PC-9 (cell line): Measurements from ENCODE around the gene ACKR1. TPM values are rescaled to one million over a fixed set of nuclear protein-coding genes. Genes with fewer than 3 reads are reported as not detected.

Experiments used
- BruUV-seq: library from RNA; stranded (reverse); fragments of 400-500 nt; replicated peaks from 2 replicates; lab custom pipeline; 2021; lab: Mats Ljungman, UMichigan
- CTCF ChIA-PET: fragments of 300-600 bp; sonication (Branson Sonifier 250); formaldehyde crosslinking; loops from one replicate; lab custom pipeline; 2022; ENCODE audit warnings: antibody characterized with exemption; lab: Charles Lee
- POLR2A ChIA-PET: fragments of 300-600 bp; sonication (Branson Sonifier 250); formaldehyde crosslinking; loops from one replicate; lab custom pipeline; 2022; ENCODE audit warnings: antibody characterized with exemption; ENCODE audit not compliant: unreplicated experiment; lab: Charles Lee
- DNase-seq, 2 experiments: peaks; one replicate each; pipeline versions ENCODE4 v3.0.0 to v3.0.0-alpha.2; 2015 to 2022; ENCODE audit warnings: mixed read lengths in 1 of 2
- H2AFZ ChIP-seq: fragments of 200-600 bp; sonication (generic); 2 replicates; pipeline ENCODE4 v1.8.1; 2017; ENCODE audit warnings: antibody characterized with exemption
- H3F3A ChIP-seq: fragments of 200-600 bp; sonication (generic); 2 replicates; pipeline ENCODE4 v1.8.1; 2017; ENCODE audit warnings: antibody characterized with exemption, mild to moderate bottlenecking, low read depth; ENCODE audit not compliant: insufficient read depth
- H3K27ac ChIP-seq: fragments of 200-600 bp; sonication (generic); 2 replicates; pipeline ENCODE4 v1.6.1; 2016; ENCODE audit warnings: mixed run types
- H3K27me3 ChIP-seq: fragments of 200-600 bp; sonication (generic); 2 replicates; pipeline ENCODE4 v1.6.1; 2016; ENCODE audit warnings: low read depth, mixed run types; ENCODE audit not compliant: insufficient read depth
- H3K36me3 ChIP-seq: fragments of 200-600 bp; sonication (generic); 2 replicates; pipeline ENCODE4 v1.6.1; 2016; ENCODE audit warnings: low read depth, mixed run types
- H3K4me1 ChIP-seq: fragments of 200-600 bp; sonication (generic); replicated peaks from 2 replicates; pipeline ENCODE4 v1.6.1; 2016; ENCODE audit warnings: mixed run types; ENCODE audit not compliant: insufficient read depth
- H3K4me2 ChIP-seq: fragments of 200-600 bp; sonication (generic); 2 replicates; pipeline ENCODE4 v1.6.1; 2017; ENCODE audit warnings: mixed run types
- H3K4me3 ChIP-seq: fragments of 200-600 bp; sonication (generic); 2 replicates; pipeline ENCODE4 v1.6.1; 2016; ENCODE audit warnings: mixed run types
- H3K79me2 ChIP-seq: fragments of 200-600 bp; sonication (generic); 2 replicates; pipeline ENCODE4 v1.6.1; 2017; ENCODE audit warnings: low read depth, mixed run types
- H3K9me2 ChIP-seq: fragments of 200-600 bp; sonication (generic); 2 replicates; pipeline ENCODE4 v1.8.1; 2017; ENCODE audit warnings: mild to moderate bottlenecking; ENCODE audit not compliant: insufficient read depth
- H3K9me3 ChIP-seq: fragments of 200-600 bp; sonication (generic); 2 replicates; pipeline ENCODE4 v1.8.1; 2016; ENCODE audit warnings: low read depth; ENCODE audit not compliant: insufficient read depth
- H4K20me1 ChIP-seq: fragments of 200-600 bp; sonication (generic); 2 replicates; pipeline ENCODE4 v1.8.1; 2017; ENCODE audit not compliant: insufficient read depth
- CTCF ChIP-seq: fragments of 200-600 bp; sonication (generic); conservative IDR thresholded peaks from 2 replicates; pipeline ENCODE4 v1.6.1; 2017; ENCODE audit warnings: mixed run types, antibody characterized with exemption, mild to moderate bottlenecking, moderate library complexity
- EZH2 ChIP-seq: fragments of 200-600 bp; sonication (generic); IDR thresholded peaks from 2 replicates; pipeline ENCODE4 v1.8.0; 2017; ENCODE audit warnings: antibody characterized with exemption, low read depth
- intact Hi-C: fragments of 100-400 bp; cut with micrococcal nuclease; formaldehyde crosslinking; loops from one replicate; pipeline ENCODE4 v1.10.0; 2022; ENCODE audit not compliant: unreplicated experiment
- total RNA-seq: library from RNA; stranded (reverse); gene quantifications from 2 replicates; pipeline ENCODE4 v1.2.3, GENCODE V29; 2021

The ACKR1 gene
- total RNA-seq, 1 experiment from 2014 or later, result not detected

DNA sequence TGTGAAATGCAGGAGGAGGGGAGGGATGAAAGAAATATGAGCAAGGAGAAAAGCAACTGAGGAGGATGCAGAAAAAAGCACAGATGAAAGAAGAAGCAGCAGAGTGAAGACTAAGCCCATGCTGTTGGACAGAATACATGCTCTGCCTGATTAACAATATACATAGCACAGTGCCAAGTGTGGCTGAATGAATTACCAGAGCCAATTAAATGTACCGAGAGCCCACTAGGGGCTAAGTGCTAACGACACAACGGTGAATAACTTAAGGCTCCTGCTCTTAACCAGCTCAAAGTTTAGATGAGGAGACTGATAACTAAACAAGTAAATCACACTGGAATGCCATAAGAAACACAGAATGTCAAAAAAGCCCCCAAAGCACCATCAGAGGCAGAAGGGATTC lies 17.6 kb upstream of the ACKR1 start:
- H3K9me3 ChIP-seq, result no peaks in the 10 kb centered on the region
- no peaks in the 10 kb centered on the region for H3K79me2 ChIP-seq
- H2AFZ ChIP-seq, result no peak overlapping the region
- ChIA-PET POLR2A (no interaction called here), CTCF (no interaction called here)
- H3K4me3 ChIP-seq, result no peak overlapping the region
- BruUV-seq, result no TSS peak
- H4K20me1 ChIP-seq, result no peaks in the 10 kb centered on the region
- H3K4me1 ChIP-seq, result no peaks in the 10 kb centered on the region
- no peak for DNase-seq
- H3F3A ChIP-seq, result no peaks in the 10 kb centered on the region
- no peak overlapping the region for H3K4me2 ChIP-seq
- H3K27me3 ChIP-seq, result peaks cover 51% of the 10 kb centered on the region
- TF ChIP-seq EZH2 (no peak), CTCF (no peak)
- H3K36me3 ChIP-seq, result no peaks in the 10 kb centered on the region
- intact Hi-C loops, result no loop called here
- no peaks in the 10 kb centered on the region for H3K9me2 ChIP-seq
- H3K27ac ChIP-seq, result no peak overlapping the region

DNA sequence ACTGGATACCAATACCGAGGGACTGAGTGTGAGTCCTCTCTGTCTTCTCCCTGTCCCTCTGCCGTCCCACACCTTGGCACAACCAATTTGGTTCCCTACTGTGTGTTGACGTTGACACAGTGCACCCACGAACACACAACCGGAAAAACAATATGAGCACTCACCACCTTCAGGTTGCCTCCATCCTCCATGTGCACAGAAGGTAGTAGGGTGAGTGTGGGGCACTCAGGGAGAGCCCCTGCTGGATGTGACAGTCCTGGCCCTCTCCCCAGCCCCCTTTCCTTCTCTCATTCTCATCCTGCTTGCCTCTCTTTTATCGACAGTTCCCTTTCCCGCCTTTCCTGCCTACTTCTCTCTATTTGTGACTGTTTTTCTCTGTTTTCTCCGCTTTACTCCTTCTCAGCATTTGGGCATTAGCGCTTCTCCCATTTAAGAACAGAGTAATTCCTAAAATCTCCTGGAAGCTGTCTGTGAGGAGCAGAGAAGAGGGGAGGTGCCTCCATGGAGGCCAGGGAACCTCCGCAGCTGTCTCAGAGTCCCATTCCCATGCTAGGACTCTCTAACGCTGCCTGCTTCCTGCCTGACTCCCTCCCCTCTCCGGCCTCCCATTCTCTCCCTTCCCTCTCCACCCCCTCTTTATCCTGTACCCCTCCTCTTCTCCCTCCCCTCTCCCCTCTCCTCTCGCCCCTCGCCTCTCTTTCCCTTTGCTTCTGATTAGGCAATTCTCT lies 16.9 kb upstream of the ACKR1 start:
- Histone ChIP-seq H3K4me2 (no peak overlapping the region), H3K4me1 (no peaks in the 10 kb centered on the region), H3K27me3 (peaks cover 53% of the 10 kb centered on the region), H3K9me3 (no peaks in the 10 kb centered on the region), H3K4me3 (no peak overlapping the region), H3K36me3 (no peaks in the 10 kb centered on the region), H3K27ac (no peak overlapping the region), H3K9me2 (no peaks in the 10 kb centered on the region), H3K79me2 (no peaks in the 10 kb centered on the region), H2AFZ (no peak overlapping the region), H3F3A (no peaks in the 10 kb centered on the region), H4K20me1 (no peaks in the 10 kb centered on the region)
- POLR2A ChIA-PET, result no interaction called here
- BruUV-seq, result no TSS peak
- intact Hi-C loops, result no loop called here
- CTCF ChIA-PET, result no interaction called here
- TF ChIP-seq EZH2 (no peak), CTCF (no peak)
- DNase-seq, result no peak

GRCh38 chr1:159188375-159188788 lies 16.3 kb upstream of the ACKR1 start:
- no TSS peak for BruUV-seq
- Histone ChIP-seq H3K4me3 (no peak overlapping the region), H3K79me2 (no peaks in the 10 kb centered on the region), H4K20me1 (no peaks in the 10 kb centered on the region), H3K27me3 (peaks cover 58% of the 10 kb centered on the region), H3K4me1 (no peaks in the 10 kb centered on the region), H3K9me2 (no peaks in the 10 kb centered on the region), H3K4me2 (no peak overlapping the region), H3K9me3 (no peaks in the 10 kb centered on the region), H3F3A (no peaks in the 10 kb centered on the region), H3K36me3 (no peaks in the 10 kb centered on the region), H3K27ac (no peak overlapping the region), H2AFZ (no peak overlapping the region)
- TF ChIP-seq EZH2 (no peak), CTCF (no peak)
- CTCF ChIA-PET, result no interaction called here
- POLR2A ChIA-PET, result no interaction called here
- no peak for DNase-seq
- intact Hi-C loops, result no loop called here
